Lower leg skin (tissue), 3 donors: ENCODE measurements around the gene ARHGAP15.

Experiments used
- CTCF ChIP-seq, 3 donors: fragments of 450-650 bp; IDR thresholded peaks; one replicate each; pipeline ENCODE4 v1.5.1; 2016; ENCODE audit warnings: antibody characterized with exemption in 3 of 3, mild to moderate bottlenecking in 3 of 3, moderate library complexity in 2 of 3
- POLR2A ChIP-seq, 2 donors: fragments of 450-650 bp; IDR thresholded peaks; one replicate each; pipeline ENCODE4 v1.6.1; 2016 to 2017; ENCODE audit warnings: antibody characterized with exemption in 2 of 2, mild to moderate bottlenecking in 1 of 2, moderate library complexity in 1 of 2

- TF ChIP-seq POLR2A (IDR thresholded peaks at IDR 0.05), result no peak
- no peak for TF ChIP-seq CTCF (IDR thresholded peaks at IDR 0.05)
Measured at GRCh38 chr2:143586119-143586518, 456.9 kb downstream of the ARHGAP15 start.
